Measurements from ENCODE around the gene DRAM1. TPM values are rescaled to one million over a fixed set of nuclear protein-coding genes. Genes with fewer than 3 reads are reported as not detected.

The DRAM1 gene
- total RNA-seq, 1 experiment from 2014 or later, result 6.5 TPM

- no peak overlapping the region for H3K27ac Mint-ChIP-seq
- no peak overlapping the region for H3K18ac ChIP-seq (ENCODE audit: insufficient read length, low read depth, low read length)
- H3K9me3 Mint-ChIP-seq, result peaks cover 13% of the 10 kb centered on the region in 2 experiments
- H4K20me1 ChIP-seq (ENCODE audit: control insufficient read depth, insufficient read depth, insufficient read length), result no peaks in the 10 kb centered on the region
- H4K8ac ChIP-seq (replicated peaks; ENCODE audit: insufficient read length, low read depth, low read length), result no peak overlapping the region
- no peaks in the 10 kb centered on the region for H3K4me1 ChIP-seq (ENCODE audit: insufficient read depth, low read length)
- peaks cover 0 to 4% (median 4%) of the 10 kb centered on the region in 3 experiments; a peak in 2 of 7 replicates for H3K36me3 Mint-ChIP-seq (ENCODE audit: insufficient read depth in 1 of 3, low read depth in 3 of 3)
- no peak overlapping the region for H3T11ph ChIP-seq (ENCODE audit: low read length)
- no peak overlapping the region for H2BK20ac ChIP-seq (ENCODE audit: low read depth, low read length, poor library complexity, severe bottlenecking)
- no peak overlapping the region for H3K56ac ChIP-seq (ENCODE audit: insufficient read length, low read depth, low read length)
- WGBS (ENCODE audit: extremely low coverage, insufficient read length, low lambda C conversion rate), result no CpG with 5 or more reads among the region's 2 CpGs
- TF ChIP-seq CTCF (conservative IDR thresholded peaks at IDR 0.05), result no peak
- no peaks in the 10 kb centered on the region for H3K27me3 Mint-ChIP-seq (ENCODE audit: low read depth)
- no peak overlapping the region for H2BK12ac ChIP-seq (ENCODE audit: insufficient read length, low read depth, low read length)
- no peaks in the 10 kb centered on the region for H3K27me3 ChIP-seq (ENCODE audit: insufficient read depth, low read length)
- H2AFZ ChIP-seq (ENCODE audit: low read length), result no peak overlapping the region
- H3K23me2 ChIP-seq (ENCODE audit: insufficient read length, low read depth, low read length, poor library complexity, severe bottlenecking), result no peaks in the 10 kb centered on the region
- H2BK15ac ChIP-seq (ENCODE audit: low read depth, low read length), result no peak overlapping the region
- H3K4me1 Mint-ChIP-seq, result no peaks in the 10 kb centered on the region
- DNase-seq, result no peak
- H3K4me3 Mint-ChIP-seq, result no peak overlapping the region
- H3K9ac ChIP-seq (ENCODE audit: extremely low read depth, insufficient read length, low read length), result no peak overlapping the region
- H2AK5ac ChIP-seq (ENCODE audit: insufficient read length, low read length), result no peak overlapping the region
- H3K27ac ChIP-seq (ENCODE audit: insufficient read length, low read depth, low read length), result no peak overlapping the region
- no peak overlapping the region for H2BK120ac ChIP-seq (ENCODE audit: low read depth, low read length, poor library complexity, severe bottlenecking)
- H3K14ac ChIP-seq (ENCODE audit: insufficient read depth, low read length), result no peak overlapping the region
- no peaks in the 10 kb centered on the region for H3K79me2 ChIP-seq (ENCODE audit: insufficient read depth, low read length)
- H3K4me2 ChIP-seq (ENCODE audit: insufficient read depth, insufficient read length, low read length), result no peak overlapping the region
- no peak overlapping the region for H2BK5ac ChIP-seq (ENCODE audit: insufficient read length, low read length)
- H3K4ac ChIP-seq (ENCODE audit: low read depth, low read length), result no peak overlapping the region
- H3K23ac ChIP-seq (ENCODE audit: insufficient read length, low read depth, low read length), result no peak overlapping the region
- H3K79me1 ChIP-seq (ENCODE audit: insufficient read depth, low read depth, low read length, poor library complexity, severe bottlenecking), result no peaks in the 10 kb centered on the region
- no peaks in the 10 kb centered on the region for H3K9me3 ChIP-seq (ENCODE audit: control insufficient read depth, low read depth, low read length)
- H4K5ac ChIP-seq (ENCODE audit: insufficient read length, low read depth, low read length), result no peak overlapping the region
- no peak overlapping the region for H4K91ac ChIP-seq (ENCODE audit: insufficient read length, low read depth, low read length)
Measured at GRCh38 chr12:101959607-101960006, 82.2 kb downstream of the DRAM1 start.
